SU-DHL-6 (cell line): Measurements from ENCODE around the gene ZP2.

Source experiments
- EZH2phosphoT487 ChIP-seq: fragments of 200-600 bp; sonication (generic), shearing (Covaris generic); conservative IDR thresholded peaks from 2 replicates; pipeline ENCODE4 v1.6.1; 2018; ENCODE audit warnings: mild to moderate bottlenecking, antibody characterized with exemption, low read length, moderate library complexity, mixed read lengths
- TF ChIP-seq, protein P1 (sequence below): fragments of 200-600 bp; sonication (generic); IDR thresholded peaks from one replicate; pipeline ENCODE4 v1.5.1; 2017; ENCODE audit warnings: antibody characterized with exemption, mild to moderate bottlenecking, low read length, moderate library complexity; ENCODE audit not compliant: insufficient read depth, poor library complexity, severe bottlenecking

DNA sequence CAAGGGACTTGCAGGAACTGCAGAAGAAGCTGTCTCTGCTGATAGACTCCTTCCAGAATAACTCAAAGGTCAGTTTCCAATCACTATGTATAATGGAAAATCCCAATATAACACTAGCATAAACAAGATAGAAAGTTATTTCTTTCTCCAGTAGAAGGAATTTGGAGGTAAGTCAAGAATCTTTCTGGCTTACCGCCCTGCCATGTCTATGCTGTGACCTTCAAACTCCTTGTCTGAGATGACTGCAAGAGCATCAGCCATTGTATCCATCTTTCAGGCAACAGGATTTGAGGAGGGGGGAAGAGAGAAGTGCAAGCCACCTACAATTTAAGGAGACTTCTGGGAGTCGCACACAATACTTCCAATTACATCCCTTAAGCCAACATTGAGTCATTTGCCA lies 50.2 kb downstream of the ZP2 start:
- TF ChIP-seq, protein P1, sequence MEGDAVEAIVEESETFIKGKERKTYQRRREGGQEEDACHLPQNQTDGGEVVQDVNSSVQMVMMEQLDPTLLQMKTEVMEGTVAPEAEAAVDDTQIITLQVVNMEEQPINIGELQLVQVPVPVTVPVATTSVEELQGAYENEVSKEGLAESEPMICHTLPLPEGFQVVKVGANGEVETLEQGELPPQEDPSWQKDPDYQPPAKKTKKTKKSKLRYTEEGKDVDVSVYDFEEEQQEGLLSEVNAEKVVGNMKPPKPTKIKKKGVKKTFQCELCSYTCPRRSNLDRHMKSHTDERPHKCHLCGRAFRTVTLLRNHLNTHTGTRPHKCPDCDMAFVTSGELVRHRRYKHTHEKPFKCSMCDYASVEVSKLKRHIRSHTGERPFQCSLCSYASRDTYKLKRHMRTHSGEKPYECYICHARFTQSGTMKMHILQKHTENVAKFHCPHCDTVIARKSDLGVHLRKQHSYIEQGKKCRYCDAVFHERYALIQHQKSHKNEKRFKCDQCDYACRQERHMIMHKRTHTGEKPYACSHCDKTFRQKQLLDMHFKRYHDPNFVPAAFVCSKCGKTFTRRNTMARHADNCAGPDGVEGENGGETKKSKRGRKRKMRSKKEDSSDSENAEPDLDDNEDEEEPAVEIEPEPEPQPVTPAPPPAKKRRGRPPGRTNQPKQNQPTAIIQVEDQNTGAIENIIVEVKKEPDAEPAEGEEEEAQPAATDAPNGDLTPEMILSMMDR = no peak
- no peak for TF ChIP-seq EZH2phosphoT487
